ENCODE measurements around the gene CEMIP2.
A peak's percentile ranks its signal among the peaks of the same experiment; 100 is the strongest.

Gene CEMIP2

DNA sequence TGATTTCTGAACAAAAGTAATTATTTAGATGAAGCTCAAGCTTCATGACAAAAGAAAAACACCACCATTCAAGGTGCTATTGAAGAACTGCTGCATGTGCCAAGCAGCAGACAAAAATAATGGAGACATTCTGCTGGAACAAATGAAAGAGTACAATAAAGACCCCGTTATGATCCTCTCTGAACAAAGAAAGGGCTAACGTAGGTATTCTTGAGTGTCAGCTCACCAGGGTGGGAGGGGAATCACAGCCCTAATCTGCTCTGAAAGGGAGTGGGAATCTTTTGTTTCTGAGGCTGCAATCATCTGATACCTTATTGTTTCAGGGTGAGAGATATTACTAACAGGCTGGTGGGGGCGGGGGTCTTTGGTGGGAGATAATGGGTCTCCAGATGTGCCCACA, 15.4 kb downstream of the CEMIP2 start:
- H3K27me3 ChIP-seq (replicated peaks in 2 of 5; ENCODE audit: control insufficient read depth in 4 of 5, insufficient read depth in 5 of 5, low read length in 4 of 5) = no peaks in the 10 kb centered on the region
- peaks cover 0 to 2% (median 0%) of the 10 kb centered on the region in 4 experiments for H3K36me3 ChIP-seq (ENCODE audit: control insufficient read depth in 4 of 4, insufficient read depth in 4 of 4, low read length in 3 of 4)
- WGBS (ENCODE audit: insufficient coverage) = 92% methylated on average over 2 of the region's 3 CpGs
- DNase-seq = no peak
- H3K27ac ChIP-seq (ENCODE audit: insufficient read depth in 1 of 2, low read depth in 1 of 2, low read length in 2 of 2, poor library complexity in 1 of 2, severe bottlenecking in 2 of 2) = no peak overlapping the region
- ChIA-PET CTCF (interaction anchor here (1.3 to 2.0 kb wide), 2 partner anchors 14 to 49 kb away, joined by 3 to 7 read pairs; no protein-coding TSS in a partner anchor), POLR2A (no interaction called here)
- no peaks in the 10 kb centered on the region for H3K9me3 ChIP-seq (ENCODE audit: control extremely low read depth in 1 of 5, control insufficient read depth in 4 of 5, insufficient read depth in 2 of 5, low read depth in 1 of 5, low read length in 4 of 5)
- H3K4me1 ChIP-seq (ENCODE audit: control extremely low read depth in 1 of 4, control insufficient read depth in 4 of 4, insufficient read depth in 4 of 4, low read length in 3 of 4) = peaks cover 6 to 13% (median 10%) of the 10 kb centered on the region in 4 experiments
- H3K4me3 ChIP-seq (ENCODE audit: control insufficient read depth in 1 of 7, extremely low read depth in 1 of 7, insufficient read depth in 4 of 7, low read depth in 2 of 7, low read length in 6 of 7) = no peak overlapping the region

DNA sequence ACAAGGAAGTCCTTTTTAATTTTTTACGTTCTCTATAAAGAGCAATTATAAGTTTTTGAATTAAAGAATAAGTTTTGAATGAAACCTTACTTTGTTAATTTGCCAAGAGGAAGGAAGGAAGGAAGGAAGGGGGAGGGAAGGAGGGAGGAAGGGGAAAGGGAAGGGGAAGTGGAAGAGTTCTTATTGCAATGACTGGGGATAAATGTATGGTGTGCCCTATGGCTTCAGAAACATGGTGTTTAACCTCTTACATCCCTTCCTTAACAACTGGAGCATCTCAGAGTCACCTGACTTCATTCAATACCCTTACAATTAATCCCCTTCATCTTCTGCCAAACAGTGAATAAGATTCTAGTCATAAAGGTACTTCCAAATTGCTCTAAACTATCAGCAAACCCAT, 16.0 kb downstream of the CEMIP2 start:
- WGBS (ENCODE audit: insufficient coverage) = no CpG with 5 or more reads among the region's 1 CpG
- H3K4me3 ChIP-seq (ENCODE audit: control insufficient read depth in 1 of 7, extremely low read depth in 1 of 7, insufficient read depth in 4 of 7, low read depth in 2 of 7, low read length in 6 of 7) = no peak overlapping the region
- H3K36me3 ChIP-seq (ENCODE audit: control insufficient read depth in 4 of 4, insufficient read depth in 4 of 4, low read length in 3 of 4) = peaks cover 0 to 2% (median 0%) of the 10 kb centered on the region in 4 experiments
- H3K27me3 ChIP-seq (replicated peaks in 2 of 5; ENCODE audit: control insufficient read depth in 4 of 5, insufficient read depth in 5 of 5, low read length in 4 of 5) = no peaks in the 10 kb centered on the region
- POLR2A ChIA-PET = interaction anchor here (1.6 kb wide), 1 partner anchor 15 kb away, joined by 8 read pairs; the partner anchor contains the start of gene CEMIP2
- CTCF ChIA-PET = interaction anchor here (1.3 to 2.0 kb wide), 3 partner anchors 9 to 48 kb away, joined by 3 to 7 read pairs (median 3); no protein-coding TSS in a partner anchor
- DNase-seq = peak in 1 of 3 donors; percentile 34
- peaks cover 9 to 18% (median 14%) of the 10 kb centered on the region in 4 experiments for H3K4me1 ChIP-seq (ENCODE audit: control extremely low read depth in 1 of 4, control insufficient read depth in 4 of 4, insufficient read depth in 4 of 4, low read length in 3 of 4)
- H3K9me3 ChIP-seq (ENCODE audit: control extremely low read depth in 1 of 5, control insufficient read depth in 4 of 5, insufficient read depth in 2 of 5, low read depth in 1 of 5, low read length in 4 of 5) = no peaks in the 10 kb centered on the region
- H3K27ac ChIP-seq (ENCODE audit: insufficient read depth in 1 of 2, low read depth in 1 of 2, low read length in 2 of 2, poor library complexity in 1 of 2, severe bottlenecking in 2 of 2) = no peak overlapping the region

DNA sequence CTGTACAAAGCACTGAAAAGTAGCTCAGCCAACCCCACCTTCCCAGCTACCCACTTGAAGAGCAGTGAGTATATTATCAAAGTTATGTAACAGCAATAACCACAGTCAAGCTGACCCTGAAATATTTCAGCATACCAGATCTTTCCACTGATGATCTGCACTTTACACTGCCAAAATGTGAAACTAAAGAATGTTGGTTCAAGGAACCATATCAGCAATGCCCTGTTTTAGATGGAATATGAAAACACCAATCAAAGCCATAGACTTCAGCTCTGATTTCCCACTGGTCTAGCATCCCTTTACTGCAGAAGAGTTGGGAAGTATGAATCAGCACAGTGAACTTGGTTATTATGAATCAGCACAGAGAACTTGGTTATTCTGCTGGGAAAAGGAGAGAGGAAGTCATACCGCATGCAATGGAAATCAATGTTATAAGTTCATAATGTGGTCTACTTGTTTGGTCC, 20.0 kb downstream of the CEMIP2 start:
- H3K4me1 ChIP-seq (ENCODE audit: control extremely low read depth in 1 of 4, control insufficient read depth in 4 of 4, insufficient read depth in 4 of 4, low read length in 3 of 4) = peaks cover 13 to 28% (median 18%) of the 10 kb centered on the region in 4 experiments
- H3K27ac ChIP-seq (ENCODE audit: insufficient read depth in 1 of 2, low read depth in 1 of 2, low read length in 2 of 2, poor library complexity in 1 of 2, severe bottlenecking in 2 of 2) = no peak overlapping the region
- peak in 2 of 3 donors; percentile 44 to 55 for DNase-seq
- H3K27me3 ChIP-seq (replicated peaks in 2 of 5; ENCODE audit: control insufficient read depth in 4 of 5, insufficient read depth in 5 of 5, low read length in 4 of 5) = no peaks in the 10 kb centered on the region
- no CpG with 5 or more reads among the region's 1 CpG for WGBS (ENCODE audit: insufficient coverage)
- H3K4me3 ChIP-seq (ENCODE audit: control insufficient read depth in 1 of 7, extremely low read depth in 1 of 7, insufficient read depth in 4 of 7, low read depth in 2 of 7, low read length in 6 of 7) = no peak overlapping the region
- ChIA-PET CTCF (interaction anchor here (0.9 to 2.6 kb wide), 4 partner anchors 9 to 19 kb away, joined by 3 to 16 read pairs (median 5); partner anchors contain the start of gene CEMIP2), POLR2A (no interaction called here)
- no peaks in the 10 kb centered on the region for H3K9me3 ChIP-seq (ENCODE audit: control extremely low read depth in 1 of 5, control insufficient read depth in 4 of 5, insufficient read depth in 2 of 5, low read depth in 1 of 5, low read length in 4 of 5)
- H3K36me3 ChIP-seq (ENCODE audit: control insufficient read depth in 4 of 4, insufficient read depth in 4 of 4, low read length in 3 of 4) = peaks cover 0 to 7% (median 3%) of the 10 kb centered on the region in 4 experiments

DNA sequence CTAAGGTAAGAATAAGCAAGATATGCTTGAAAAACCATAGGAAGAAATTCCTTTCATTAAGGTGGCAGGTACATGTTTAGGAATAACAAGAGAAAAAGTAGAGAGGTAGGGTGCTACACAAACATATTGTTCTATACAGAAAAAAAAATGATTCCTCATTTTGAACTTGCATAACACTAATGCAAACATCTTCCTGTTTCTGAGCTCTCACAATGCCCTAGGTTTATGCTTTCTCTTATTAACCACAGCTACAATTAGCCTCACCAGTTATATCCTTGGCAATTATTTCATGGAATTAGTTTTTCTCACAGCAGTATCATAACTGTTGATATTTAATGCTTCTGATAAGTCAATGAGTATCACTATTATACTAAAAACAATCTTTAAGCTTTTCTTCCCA, 20.7 kb downstream of the CEMIP2 start:
- DNase-seq = peak in 2 of 3 donors; percentile 54 to 73

DNA sequence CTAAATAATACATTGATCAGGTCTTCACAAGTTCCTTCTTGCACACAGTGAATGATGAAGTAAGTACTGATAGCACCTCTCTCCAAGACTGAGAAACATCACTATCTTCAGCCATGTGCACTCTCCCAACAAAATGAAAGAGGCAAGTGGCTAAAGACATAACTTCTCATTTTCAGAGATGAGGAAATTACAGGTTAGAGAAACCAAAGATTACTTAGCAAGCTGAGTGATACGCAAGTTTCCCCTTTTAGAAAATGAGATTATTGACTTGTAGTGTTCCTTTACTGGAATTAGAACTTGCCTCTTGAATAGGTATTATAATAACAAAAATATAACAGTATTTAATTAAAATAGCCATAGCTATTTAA, 21.6 kb downstream of the CEMIP2 start:
- no peak overlapping the region for H3K27ac ChIP-seq (ENCODE audit: insufficient read depth in 1 of 2, low read depth in 1 of 2, low read length in 2 of 2, poor library complexity in 1 of 2, severe bottlenecking in 2 of 2)
- POLR2A ChIA-PET = interaction anchor here (0.6 kb wide), 1 partner anchor 30 kb away, joined by 3 read pairs; no protein-coding TSS in a partner anchor
- H3K9me3 ChIP-seq (ENCODE audit: control extremely low read depth in 1 of 5, control insufficient read depth in 4 of 5, insufficient read depth in 2 of 5, low read depth in 1 of 5, low read length in 4 of 5) = no peaks in the 10 kb centered on the region
- CTCF ChIA-PET = interaction anchor here (0.8 to 2.6 kb wide), 4 partner anchors 11 to 38 kb away, joined by 3 to 16 read pairs (median 6); partner anchors contain the start of gene CEMIP2
- H3K4me1 ChIP-seq (ENCODE audit: control extremely low read depth in 1 of 4, control insufficient read depth in 4 of 4, insufficient read depth in 4 of 4, low read length in 3 of 4) = peaks cover 18 to 44% (median 24%) of the 10 kb centered on the region in 4 experiments
- peaks cover 0 to 7% (median 3%) of the 10 kb centered on the region in 4 experiments for H3K36me3 ChIP-seq (ENCODE audit: control insufficient read depth in 4 of 4, insufficient read depth in 4 of 4, low read length in 3 of 4)
- H3K4me3 ChIP-seq (ENCODE audit: control insufficient read depth in 1 of 7, extremely low read depth in 1 of 7, insufficient read depth in 4 of 7, low read depth in 2 of 7, low read length in 6 of 7) = peak overlapping the region in 1 of 7 experiments; percentile 39
- DNase-seq = peak in 2 of 3 donors; percentile 46 to 57
- no CpG with 5 or more reads among the region's 1 CpG for whole genome bisulfite sequencing (ENCODE audit: insufficient coverage)
- H3K27me3 ChIP-seq (replicated peaks in 2 of 5; ENCODE audit: control insufficient read depth in 4 of 5, insufficient read depth in 5 of 5, low read length in 4 of 5) = no peaks in the 10 kb centered on the region

More for the DNA sequence above, 20.7 kb downstream of the CEMIP2 start:
- Histone ChIP-seq H3K27ac (ENCODE audit: insufficient read depth in 1 of 2, low read depth in 1 of 2, low read length in 2 of 2, poor library complexity in 1 of 2, severe bottlenecking in 2 of 2) (no peak overlapping the region), H3K4me1 (ENCODE audit: control extremely low read depth in 1 of 4, control insufficient read depth in 4 of 4, insufficient read depth in 4 of 4, low read length in 3 of 4) (peaks cover 19 to 36% (median 21%) of the 10 kb centered on the region in 4 experiments), H3K27me3 (replicated peaks in 2 of 5; ENCODE audit: control insufficient read depth in 4 of 5, insufficient read depth in 5 of 5, low read length in 4 of 5) (no peaks in the 10 kb centered on the region), H3K36me3 (ENCODE audit: control insufficient read depth in 4 of 4, insufficient read depth in 4 of 4, low read length in 3 of 4) (peaks cover 0 to 7% (median 3%) of the 10 kb centered on the region in 4 experiments), H3K4me3 (ENCODE audit: control insufficient read depth in 1 of 7, extremely low read depth in 1 of 7, insufficient read depth in 4 of 7, low read depth in 2 of 7, low read length in 6 of 7) (no peak overlapping the region), H3K9me3 (ENCODE audit: control extremely low read depth in 1 of 5, control insufficient read depth in 4 of 5, insufficient read depth in 2 of 5, low read depth in 1 of 5, low read length in 4 of 5) (no peaks in the 10 kb centered on the region)
- CTCF ChIA-PET = interaction anchor here (0.8 to 2.6 kb wide), 6 partner anchors 10 to 39 kb away, joined by 3 to 16 read pairs (median 4); partner anchors contain the start of gene CEMIP2
- POLR2A ChIA-PET = no interaction called here

DNA sequence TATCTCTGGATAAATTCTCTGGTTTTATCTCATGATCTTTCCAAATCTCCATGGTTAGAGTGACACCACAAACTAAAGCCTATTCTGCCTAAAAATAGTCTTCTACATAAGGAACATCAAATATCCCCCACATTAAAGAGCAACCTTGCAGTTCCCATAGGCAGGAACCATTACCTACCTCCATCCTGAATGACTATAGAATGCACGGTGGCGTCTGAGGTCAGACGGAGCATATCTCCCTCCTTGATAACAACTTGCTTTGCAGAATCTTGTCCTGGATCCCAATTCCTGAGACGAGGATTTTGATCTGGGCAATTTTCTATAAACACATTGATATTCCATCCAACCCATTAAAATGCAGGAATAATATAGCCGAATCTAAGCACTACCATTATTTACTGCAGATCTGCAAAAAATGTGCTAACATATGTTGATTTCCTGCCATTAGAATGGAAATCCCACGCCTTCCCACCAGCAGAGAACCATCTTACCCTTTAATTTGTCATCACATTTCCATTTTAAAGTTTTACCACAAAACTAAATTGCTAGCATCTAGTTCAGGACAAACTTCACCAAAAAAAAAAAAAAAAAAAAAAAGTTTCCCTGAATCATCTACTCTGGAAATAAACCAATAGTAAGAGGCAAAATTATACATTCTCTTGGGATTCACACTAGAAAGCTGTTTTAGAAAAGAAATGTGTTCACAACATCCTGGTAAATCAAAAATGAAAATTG, 22.1 kb downstream of the CEMIP2 start:
- Histone ChIP-seq H3K4me3 (ENCODE audit: control insufficient read depth in 1 of 7, extremely low read depth in 1 of 7, insufficient read depth in 4 of 7, low read depth in 2 of 7, low read length in 6 of 7) (peak overlapping the region in 1 of 7 experiments; percentile 39), H3K27me3 (replicated peaks in 2 of 5; ENCODE audit: control insufficient read depth in 4 of 5, insufficient read depth in 5 of 5, low read length in 4 of 5) (no peaks in the 10 kb centered on the region), H3K9me3 (ENCODE audit: control extremely low read depth in 1 of 5, control insufficient read depth in 4 of 5, insufficient read depth in 2 of 5, low read depth in 1 of 5, low read length in 4 of 5) (no peaks in the 10 kb centered on the region), H3K4me1 (ENCODE audit: control extremely low read depth in 1 of 4, control insufficient read depth in 4 of 4, insufficient read depth in 4 of 4, low read length in 3 of 4) (peaks cover 18 to 46% (median 26%) of the 10 kb centered on the region in 4 experiments), H3K36me3 (ENCODE audit: control insufficient read depth in 4 of 4, insufficient read depth in 4 of 4, low read length in 3 of 4) (peaks cover 0 to 7% (median 3%) of the 10 kb centered on the region in 4 experiments), H3K27ac (ENCODE audit: insufficient read depth in 1 of 2, low read depth in 1 of 2, low read length in 2 of 2, poor library complexity in 1 of 2, severe bottlenecking in 2 of 2) (no peak overlapping the region)
- DNase-seq = no peak
- WGBS (ENCODE audit: insufficient coverage) = 98% methylated on average over 5 of the region's 6 CpGs
- CTCF ChIA-PET = interaction anchor here (1.3 to 2.6 kb wide), 3 partner anchors 11 to 38 kb away, joined by 5 to 16 read pairs (median 7); partner anchors contain the start of gene CEMIP2
- POLR2A ChIA-PET = no interaction called here

Measured in common myeloid progenitor, CD34-positive (primary cell).